Karpas-422 (cell line): ENCODE data around the gene TSPAN7. TPM values are rescaled to one million over a fixed set of nuclear protein-coding genes. Genes with fewer than 3 reads are reported as not detected.

Experiments
- DNase-seq: peaks from one replicate; pipeline ENCODE4 v3.0.0-alpha.2; 2015
- H2AFZ ChIP-seq: fragments of 200-600 bp; sonication (generic); 2 replicates; pipeline ENCODE4 v1.6.1; 2014; ENCODE audit warnings: antibody characterized with exemption, low read length, mixed read lengths
- H3K27ac ChIP-seq: fragments of 200-600 bp; sonication (generic); 2 replicates; pipeline ENCODE4 v1.5.1; 2014; ENCODE audit warnings: mild to moderate bottlenecking, low read length, moderate library complexity
- H3K27me3 ChIP-seq: fragments of 200-600 bp; sonication (generic); 2 replicates; pipeline ENCODE4 v1.6.1; 2014; ENCODE audit warnings: low read length, mixed read lengths
- H3K36me3 ChIP-seq: fragments of 200-600 bp; sonication (generic); 2 replicates; pipeline ENCODE4 v1.6.1; 2014; ENCODE audit warnings: low read length, mixed read lengths; ENCODE audit not compliant: insufficient read depth
- H3K4me1 ChIP-seq: fragments of 200-600 bp; sonication (generic); 2 replicates; pipeline ENCODE4 v1.6.1; 2014; ENCODE audit warnings: mild to moderate bottlenecking, low read length, mixed read lengths
- H3K4me2 ChIP-seq: fragments of 200-600 bp; sonication (generic); 2 replicates; pipeline ENCODE4 v1.6.1; 2014; ENCODE audit warnings: low read length, low read depth, mild to moderate bottlenecking; ENCODE audit not compliant: poor library complexity, severe bottlenecking
- H3K4me3 ChIP-seq: fragments of 200-600 bp; sonication (generic); 2 replicates; pipeline ENCODE4 v1.5.1; 2014; ENCODE audit warnings: mild to moderate bottlenecking, antibody characterized with exemption, low read length, mixed read lengths
- H3K79me2 ChIP-seq: fragments of 200-600 bp; sonication (generic); 2 replicates; pipeline ENCODE4 v1.6.1; 2014; ENCODE audit warnings: mild to moderate bottlenecking, low read length, mixed read lengths
- H3K9ac ChIP-seq: fragments of 200-600 bp; sonication (generic); 2 replicates; pipeline ENCODE4 v1.6.0; 2014; ENCODE audit warnings: low read length
- H3K9me2 ChIP-seq: fragments of 200-600 bp; sonication (generic), shearing (Covaris generic); replicated peaks from 2 replicates; pipeline ENCODE4 v1.6.0; 2014; ENCODE audit warnings: mild to moderate bottlenecking, low read length, moderate library complexity; ENCODE audit not compliant: insufficient read depth
- H3K9me3 ChIP-seq: fragments of 300-700, 200-600 bp; sonication (generic); 2 replicates; pipeline ENCODE4 v1.6.1; 2014; ENCODE audit warnings: low read length, mixed read lengths
- H4K20me1 ChIP-seq: fragments of 200-600 bp; sonication (generic); 2 replicates; pipeline ENCODE4 v1.6.1; 2014; ENCODE audit warnings: mild to moderate bottlenecking, antibody characterized with exemption, low read length, low read depth; ENCODE audit not compliant: insufficient read depth
- total RNA-seq: library from RNA; depleted of rRNA; stranded (reverse); fragments of >200 nt; shearing (Covaris generic); gene quantifications from 2 replicates; pipeline ENCODE4 v1.2.3, GENCODE V29; 2014; ENCODE audit warnings: low replicate concordance

Gene TSPAN7
- total RNA-seq, 1 experiment from 2014 or later, result not detected

DNA sequence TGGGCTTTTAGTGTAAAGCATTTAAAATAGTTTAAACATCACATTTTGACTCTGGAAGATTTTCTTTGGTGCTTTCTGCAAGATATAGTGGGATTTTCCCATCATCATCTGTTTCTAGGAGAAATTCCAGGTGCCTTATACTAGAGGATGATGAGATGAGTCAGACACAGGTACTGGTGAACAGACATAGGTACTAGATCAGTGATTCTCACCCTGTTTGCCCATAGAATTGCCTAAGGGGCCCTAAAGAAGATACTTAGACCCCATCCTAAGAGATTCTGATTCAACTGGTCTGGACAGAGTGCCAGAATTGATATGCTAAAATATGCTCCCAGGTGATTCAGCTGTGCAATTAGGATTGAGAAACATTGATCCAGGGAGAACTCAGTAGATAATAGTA is 9.7 kb downstream of the TSPAN7 start:
- H3K4me2 ChIP-seq, result no peak overlapping the region
- H2AFZ ChIP-seq, result no peak overlapping the region
- H3K27me3 ChIP-seq, result no peaks in the 10 kb centered on the region
- H3K36me3 ChIP-seq, result no peaks in the 10 kb centered on the region
- H4K20me1 ChIP-seq, result no peaks in the 10 kb centered on the region
- no peak overlapping the region for H3K9ac ChIP-seq
- DNase-seq, result no peak
- H3K27ac ChIP-seq, result no peak overlapping the region
- no peaks in the 10 kb centered on the region for H3K9me3 ChIP-seq
- no peaks in the 10 kb centered on the region for H3K9me2 ChIP-seq
- H3K4me1 ChIP-seq, result no peaks in the 10 kb centered on the region
- no peak overlapping the region for H3K4me3 ChIP-seq
- H3K79me2 ChIP-seq, result no peaks in the 10 kb centered on the region

- H3K9me2 ChIP-seq, result no peaks in the 10 kb centered on the region
- no peak for DNase-seq
- H3K4me3 ChIP-seq, result no peak overlapping the region
- H3K36me3 ChIP-seq, result no peaks in the 10 kb centered on the region
- H3K4me2 ChIP-seq, result no peak overlapping the region
- no peaks in the 10 kb centered on the region for H3K9me3 ChIP-seq
- no peaks in the 10 kb centered on the region for H3K27me3 ChIP-seq
- no peak overlapping the region for H3K9ac ChIP-seq
- no peaks in the 10 kb centered on the region for H4K20me1 ChIP-seq
- H3K4me1 ChIP-seq, result no peaks in the 10 kb centered on the region
- H3K79me2 ChIP-seq, result no peaks in the 10 kb centered on the region
- H3K27ac ChIP-seq, result no peak overlapping the region
- H2AFZ ChIP-seq, result no peak overlapping the region
Observed at GRCh38 chrX:38574858-38575257, 13.5 kb downstream of the TSPAN7 start.

DNA sequence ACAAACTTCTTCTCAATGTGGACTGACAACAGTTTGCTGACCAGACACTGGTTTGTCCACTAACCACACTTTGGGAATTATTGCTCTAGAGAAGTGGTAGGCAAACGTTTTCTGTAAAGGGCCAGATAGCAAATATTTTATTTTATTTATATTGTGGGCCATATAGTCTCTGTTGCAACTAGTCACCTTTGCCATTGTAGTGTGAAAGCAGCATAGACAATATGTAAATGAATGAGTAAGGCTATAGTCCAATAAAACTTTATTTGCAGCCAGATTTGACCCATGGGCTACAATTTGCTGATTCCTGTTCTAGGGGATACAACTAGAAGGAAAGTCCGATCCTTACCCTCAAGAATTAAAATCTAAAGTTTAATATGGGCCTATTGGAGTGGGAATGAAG is 14.5 kb downstream of the TSPAN7 start:
- H3K4me3 ChIP-seq, result no peak overlapping the region
- H3K27ac ChIP-seq, result no peak overlapping the region
- no peak overlapping the region for H3K9ac ChIP-seq
- no peaks in the 10 kb centered on the region for H3K79me2 ChIP-seq
- H2AFZ ChIP-seq, result no peak overlapping the region
- no peaks in the 10 kb centered on the region for H3K9me3 ChIP-seq
- no peaks in the 10 kb centered on the region for H4K20me1 ChIP-seq
- no peaks in the 10 kb centered on the region for H3K4me1 ChIP-seq
- no peak overlapping the region for H3K4me2 ChIP-seq
- H3K36me3 ChIP-seq, result no peaks in the 10 kb centered on the region
- no peaks in the 10 kb centered on the region for H3K9me2 ChIP-seq
- no peaks in the 10 kb centered on the region for H3K27me3 ChIP-seq
- no peak for DNase-seq

GRCh38 chrX:38577738-38578137 is 16.4 kb downstream of the TSPAN7 start:
- H3K9me3 ChIP-seq, result no peaks in the 10 kb centered on the region
- H3K27me3 ChIP-seq, result no peaks in the 10 kb centered on the region
- no peak overlapping the region for H3K4me3 ChIP-seq
- no peaks in the 10 kb centered on the region for H4K20me1 ChIP-seq
- H3K79me2 ChIP-seq, result no peaks in the 10 kb centered on the region
- DNase-seq, result no peak
- no peaks in the 10 kb centered on the region for H3K4me1 ChIP-seq
- no peak overlapping the region for H2AFZ ChIP-seq
- H3K9ac ChIP-seq, result no peak overlapping the region
- no peaks in the 10 kb centered on the region for H3K9me2 ChIP-seq
- no peak overlapping the region for H3K27ac ChIP-seq
- H3K36me3 ChIP-seq, result no peaks in the 10 kb centered on the region
- no peak overlapping the region for H3K4me2 ChIP-seq

GRCh38 chrX:38578167-38578566 is 16.8 kb downstream of the TSPAN7 start:
- Histone ChIP-seq H3K36me3 (no peaks in the 10 kb centered on the region), H3K4me2 (no peak overlapping the region), H2AFZ (no peak overlapping the region), H3K27ac (no peak overlapping the region), H3K4me3 (no peak overlapping the region), H4K20me1 (no peaks in the 10 kb centered on the region), H3K9me3 (no peaks in the 10 kb centered on the region), H3K4me1 (no peaks in the 10 kb centered on the region), H3K27me3 (no peaks in the 10 kb centered on the region), H3K9me2 (no peaks in the 10 kb centered on the region), H3K9ac (no peak overlapping the region), H3K79me2 (no peaks in the 10 kb centered on the region)
- DNase-seq, result no peak

GRCh38 chrX:38583181-38583580 is 21.8 kb downstream of the TSPAN7 start:
- no peak overlapping the region for H3K27ac ChIP-seq
- H2AFZ ChIP-seq, result no peak overlapping the region
- no peaks in the 10 kb centered on the region for H3K4me1 ChIP-seq
- H3K9me2 ChIP-seq, result 0 out of 2 replicates have a peak, but pooled peaks cover 3% of the 10 kb centered on the region
- no peak for DNase-seq
- no peaks in the 10 kb centered on the region for H3K79me2 ChIP-seq
- H3K4me2 ChIP-seq, result no peak overlapping the region
- H3K4me3 ChIP-seq, result no peak overlapping the region
- no peaks in the 10 kb centered on the region for H3K9me3 ChIP-seq
- no peaks in the 10 kb centered on the region for H4K20me1 ChIP-seq
- no peaks in the 10 kb centered on the region for H3K36me3 ChIP-seq
- H3K9ac ChIP-seq, result no peak overlapping the region
- no peaks in the 10 kb centered on the region for H3K27me3 ChIP-seq

- Histone ChIP-seq H3K79me2 (no peaks in the 10 kb centered on the region), H3K4me1 (no peaks in the 10 kb centered on the region), H3K27ac (no peak overlapping the region), H2AFZ (no peak overlapping the region), H4K20me1 (no peaks in the 10 kb centered on the region), H3K9me2 (no peaks in the 10 kb centered on the region), H3K36me3 (no peaks in the 10 kb centered on the region), H3K27me3 (no peaks in the 10 kb centered on the region), H3K4me2 (no peak overlapping the region), H3K9me3 (no peaks in the 10 kb centered on the region), H3K9ac (no peak overlapping the region), H3K4me3 (no peak overlapping the region)
- no peak for DNase-seq
Observed at GRCh38 chrX:38594434-38594833, 33.1 kb downstream of the TSPAN7 start.

DNA sequence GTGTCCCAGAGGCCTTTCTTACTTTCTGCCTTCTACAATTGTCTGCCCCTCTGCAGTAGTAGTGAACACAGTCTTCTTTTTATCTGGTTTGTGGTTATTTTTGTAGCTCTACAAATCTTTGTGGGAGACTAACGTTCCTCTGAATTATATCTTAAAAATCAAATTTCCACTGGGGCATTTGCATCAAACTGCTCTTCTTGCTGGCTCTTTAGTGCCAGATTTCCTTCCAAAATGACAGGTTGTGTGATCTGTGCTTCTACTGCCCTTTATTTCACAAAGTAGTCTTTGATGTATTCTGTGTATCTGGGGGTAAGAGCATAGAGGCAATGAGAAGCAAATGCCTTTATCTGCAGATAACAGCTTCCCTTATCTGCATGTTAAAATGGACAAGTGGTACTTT is 34.5 kb downstream of the TSPAN7 start:
- H3K4me2 ChIP-seq, result no peak overlapping the region
- no peaks in the 10 kb centered on the region for H3K9me2 ChIP-seq
- no peaks in the 10 kb centered on the region for H3K9me3 ChIP-seq
- H3K27ac ChIP-seq, result no peak overlapping the region
- H3K36me3 ChIP-seq, result no peaks in the 10 kb centered on the region
- no peaks in the 10 kb centered on the region for H3K79me2 ChIP-seq
- no peak overlapping the region for H2AFZ ChIP-seq
- no peaks in the 10 kb centered on the region for H3K4me1 ChIP-seq
- H4K20me1 ChIP-seq, result no peaks in the 10 kb centered on the region
- no peaks in the 10 kb centered on the region for H3K27me3 ChIP-seq
- no peak overlapping the region for H3K4me3 ChIP-seq
- no peak overlapping the region for H3K9ac ChIP-seq
- DNase-seq, result no peak

DNA sequence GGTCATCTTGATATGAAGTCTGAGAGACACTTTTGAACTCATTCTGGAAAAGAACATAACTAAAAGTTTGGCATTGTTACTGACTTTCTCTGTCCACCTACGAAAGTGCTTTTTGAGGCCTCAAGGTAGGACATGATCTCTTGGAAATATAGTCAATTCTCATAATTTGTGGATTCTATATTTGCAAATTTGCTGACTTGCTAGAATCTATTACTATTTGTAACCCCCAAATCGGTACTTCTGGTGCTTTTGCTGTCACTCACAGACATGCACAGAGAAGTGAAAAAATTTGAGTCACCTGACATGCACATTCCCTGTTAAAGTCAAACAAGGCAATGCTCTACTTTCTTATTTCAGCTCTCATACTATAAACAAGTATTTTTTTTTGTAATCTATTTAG is 35.6 kb downstream of the TSPAN7 start:
- Histone ChIP-seq H3K4me1 (no peaks in the 10 kb centered on the region), H3K9ac (no peak overlapping the region), H3K9me2 (no peaks in the 10 kb centered on the region), H3K27me3 (no peaks in the 10 kb centered on the region), H3K36me3 (no peaks in the 10 kb centered on the region), H3K4me3 (no peak overlapping the region), H3K9me3 (no peaks in the 10 kb centered on the region), H4K20me1 (no peaks in the 10 kb centered on the region), H2AFZ (no peak overlapping the region), H3K79me2 (no peaks in the 10 kb centered on the region), H3K27ac (no peak overlapping the region), H3K4me2 (no peak overlapping the region)
- DNase-seq, result no peak
